Measurements from ENCODE around the gene SENP7.

Gene SENP7, protein sequence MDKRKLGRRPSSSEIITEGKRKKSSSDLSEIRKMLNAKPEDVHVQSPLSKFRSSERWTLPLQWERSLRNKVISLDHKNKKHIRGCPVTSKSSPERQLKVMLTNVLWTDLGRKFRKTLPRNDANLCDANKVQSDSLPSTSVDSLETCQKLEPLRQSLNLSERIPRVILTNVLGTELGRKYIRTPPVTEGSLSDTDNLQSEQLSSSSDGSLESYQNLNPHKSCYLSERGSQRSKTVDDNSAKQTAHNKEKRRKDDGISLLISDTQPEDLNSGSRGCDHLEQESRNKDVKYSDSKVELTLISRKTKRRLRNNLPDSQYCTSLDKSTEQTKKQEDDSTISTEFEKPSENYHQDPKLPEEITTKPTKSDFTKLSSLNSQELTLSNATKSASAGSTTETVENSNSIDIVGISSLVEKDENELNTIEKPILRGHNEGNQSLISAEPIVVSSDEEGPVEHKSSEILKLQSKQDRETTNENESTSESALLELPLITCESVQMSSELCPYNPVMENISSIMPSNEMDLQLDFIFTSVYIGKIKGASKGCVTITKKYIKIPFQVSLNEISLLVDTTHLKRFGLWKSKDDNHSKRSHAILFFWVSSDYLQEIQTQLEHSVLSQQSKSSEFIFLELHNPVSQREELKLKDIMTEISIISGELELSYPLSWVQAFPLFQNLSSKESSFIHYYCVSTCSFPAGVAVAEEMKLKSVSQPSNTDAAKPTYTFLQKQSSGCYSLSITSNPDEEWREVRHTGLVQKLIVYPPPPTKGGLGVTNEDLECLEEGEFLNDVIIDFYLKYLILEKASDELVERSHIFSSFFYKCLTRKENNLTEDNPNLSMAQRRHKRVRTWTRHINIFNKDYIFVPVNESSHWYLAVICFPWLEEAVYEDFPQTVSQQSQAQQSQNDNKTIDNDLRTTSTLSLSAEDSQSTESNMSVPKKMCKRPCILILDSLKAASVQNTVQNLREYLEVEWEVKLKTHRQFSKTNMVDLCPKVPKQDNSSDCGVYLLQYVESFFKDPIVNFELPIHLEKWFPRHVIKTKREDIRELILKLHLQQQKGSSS

DNA sequence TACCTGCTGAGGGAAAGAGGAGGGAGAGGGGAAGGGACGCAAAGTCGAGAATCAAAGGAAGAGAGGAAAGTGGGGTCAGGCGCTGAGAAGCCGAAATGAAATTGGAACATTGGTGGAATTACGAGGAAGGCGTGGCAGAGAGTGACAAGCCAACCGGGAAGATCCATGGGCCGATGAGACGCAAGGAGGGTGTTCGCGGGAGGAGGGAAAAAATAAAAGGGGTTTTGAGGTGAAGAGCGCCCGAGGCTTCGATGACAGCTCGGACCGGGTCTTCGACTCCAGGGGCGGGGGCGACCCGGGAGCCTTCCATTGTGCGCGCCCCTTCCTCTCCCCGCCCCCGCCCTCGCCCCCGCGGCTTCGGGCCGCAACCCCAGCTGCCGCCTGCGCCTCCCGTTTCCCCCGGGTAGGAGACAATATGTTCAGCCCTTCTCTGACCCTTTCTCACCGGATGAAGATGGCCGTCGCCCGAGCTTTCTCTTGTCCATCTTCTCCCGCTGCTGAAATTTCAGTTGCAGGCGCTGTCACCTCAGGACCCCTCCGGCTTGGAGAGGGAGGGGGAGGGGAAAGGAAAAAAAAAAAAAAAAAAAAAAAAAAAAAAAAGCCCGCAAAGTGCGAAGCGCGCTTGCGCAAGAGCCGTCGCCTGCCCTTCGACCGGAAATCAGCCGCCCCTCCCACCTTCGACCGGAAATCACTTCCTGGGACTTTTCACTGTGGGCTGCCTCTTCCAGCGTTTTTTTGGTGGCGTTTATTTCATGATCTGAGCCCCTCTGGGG lies at the start of gene SENP7:
SENP7 (minus strand) TSS at position 567 of the 773 bp plus-strand sequence; CDS start at position 485, 82 bp downstream.
- ATAC-seq: peak; percentile 90
- TF ChIP-seq, protein P1, sequence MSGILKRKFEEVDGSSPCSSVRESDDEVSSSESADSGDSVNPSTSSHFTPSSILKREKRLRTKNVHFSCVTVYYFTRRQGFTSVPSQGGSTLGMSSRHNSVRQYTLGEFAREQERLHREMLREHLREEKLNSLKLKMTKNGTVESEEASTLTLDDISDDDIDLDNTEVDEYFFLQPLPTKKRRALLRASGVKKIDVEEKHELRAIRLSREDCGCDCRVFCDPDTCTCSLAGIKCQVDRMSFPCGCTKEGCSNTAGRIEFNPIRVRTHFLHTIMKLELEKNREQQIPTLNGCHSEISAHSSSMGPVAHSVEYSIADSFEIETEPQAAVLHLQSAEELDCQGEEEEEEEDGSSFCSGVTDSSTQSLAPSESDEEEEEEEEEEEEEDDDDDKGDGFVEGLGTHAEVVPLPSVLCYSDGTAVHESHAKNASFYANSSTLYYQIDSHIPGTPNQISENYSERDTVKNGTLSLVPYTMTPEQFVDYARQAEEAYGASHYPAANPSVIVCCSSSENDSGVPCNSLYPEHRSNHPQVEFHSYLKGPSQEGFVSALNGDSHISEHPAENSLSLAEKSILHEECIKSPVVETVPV (CRISPR knock-in tag; IDR thresholded peaks at IDR 0.05): no peak
- TF ChIP-seq RARB (CRISPR knock-in tag; IDR thresholded peaks at IDR 0.05) (no peak), ZFP30 (CRISPR knock-in tag; IDR thresholded peaks at IDR 0.05) (no peak), ISL1 (CRISPR knock-in tag; IDR thresholded peaks at IDR 0.05) (no peak), ZFP3 (CRISPR knock-in tag; IDR thresholded peaks at IDR 0.05) (no peak), ESRRG (CRISPR knock-in tag; IDR thresholded peaks at IDR 0.05) (no peak), GLIS3 (CRISPR knock-in tag; IDR thresholded peaks at IDR 0.05) (no peak), CSDC2 (CRISPR knock-in tag; IDR thresholded peaks at IDR 0.05) (no peak), ZNF8 (CRISPR knock-in tag; IDR thresholded peaks at IDR 0.05) (no peak), BACH2 (CRISPR knock-in tag; IDR thresholded peaks at IDR 0.05; ENCODE audit: borderline replicate concordance) (no peak), TOX (CRISPR knock-in tag; IDR thresholded peaks at IDR 0.05; ENCODE audit: borderline replicate concordance) (no peak)
- TF ChIP-seq, protein P2, sequence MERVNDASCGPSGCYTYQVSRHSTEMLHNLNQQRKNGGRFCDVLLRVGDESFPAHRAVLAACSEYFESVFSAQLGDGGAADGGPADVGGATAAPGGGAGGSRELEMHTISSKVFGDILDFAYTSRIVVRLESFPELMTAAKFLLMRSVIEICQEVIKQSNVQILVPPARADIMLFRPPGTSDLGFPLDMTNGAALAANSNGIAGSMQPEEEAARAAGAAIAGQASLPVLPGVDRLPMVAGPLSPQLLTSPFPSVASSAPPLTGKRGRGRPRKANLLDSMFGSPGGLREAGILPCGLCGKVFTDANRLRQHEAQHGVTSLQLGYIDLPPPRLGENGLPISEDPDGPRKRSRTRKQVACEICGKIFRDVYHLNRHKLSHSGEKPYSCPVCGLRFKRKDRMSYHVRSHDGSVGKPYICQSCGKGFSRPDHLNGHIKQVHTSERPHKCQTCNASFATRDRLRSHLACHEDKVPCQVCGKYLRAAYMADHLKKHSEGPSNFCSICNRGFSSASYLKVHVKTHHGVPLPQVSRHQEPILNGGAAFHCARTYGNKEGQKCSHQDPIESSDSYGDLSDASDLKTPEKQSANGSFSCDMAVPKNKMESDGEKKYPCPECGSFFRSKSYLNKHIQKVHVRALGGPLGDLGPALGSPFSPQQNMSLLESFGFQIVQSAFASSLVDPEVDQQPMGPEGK (CRISPR knock-in tag; IDR thresholded peaks at IDR 0.05; ENCODE audit: borderline replicate concordance): no peak
- TF ChIP-seq, protein P3, sequence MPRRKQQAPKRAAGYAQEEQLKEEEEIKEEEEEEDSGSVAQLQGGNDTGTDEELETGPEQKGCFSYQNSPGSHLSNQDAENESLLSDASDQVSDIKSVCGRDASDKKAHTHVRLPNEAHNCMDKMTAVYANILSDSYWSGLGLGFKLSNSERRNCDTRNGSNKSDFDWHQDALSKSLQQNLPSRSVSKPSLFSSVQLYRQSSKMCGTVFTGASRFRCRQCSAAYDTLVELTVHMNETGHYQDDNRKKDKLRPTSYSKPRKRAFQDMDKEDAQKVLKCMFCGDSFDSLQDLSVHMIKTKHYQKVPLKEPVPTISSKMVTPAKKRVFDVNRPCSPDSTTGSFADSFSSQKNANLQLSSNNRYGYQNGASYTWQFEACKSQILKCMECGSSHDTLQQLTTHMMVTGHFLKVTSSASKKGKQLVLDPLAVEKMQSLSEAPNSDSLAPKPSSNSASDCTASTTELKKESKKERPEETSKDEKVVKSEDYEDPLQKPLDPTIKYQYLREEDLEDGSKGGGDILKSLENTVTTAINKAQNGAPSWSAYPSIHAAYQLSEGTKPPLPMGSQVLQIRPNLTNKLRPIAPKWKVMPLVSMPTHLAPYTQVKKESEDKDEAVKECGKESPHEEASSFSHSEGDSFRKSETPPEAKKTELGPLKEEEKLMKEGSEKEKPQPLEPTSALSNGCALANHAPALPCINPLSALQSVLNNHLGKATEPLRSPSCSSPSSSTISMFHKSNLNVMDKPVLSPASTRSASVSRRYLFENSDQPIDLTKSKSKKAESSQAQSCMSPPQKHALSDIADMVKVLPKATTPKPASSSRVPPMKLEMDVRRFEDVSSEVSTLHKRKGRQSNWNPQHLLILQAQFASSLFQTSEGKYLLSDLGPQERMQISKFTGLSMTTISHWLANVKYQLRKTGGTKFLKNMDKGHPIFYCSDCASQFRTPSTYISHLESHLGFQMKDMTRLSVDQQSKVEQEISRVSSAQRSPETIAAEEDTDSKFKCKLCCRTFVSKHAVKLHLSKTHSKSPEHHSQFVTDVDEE (CRISPR knock-in tag; IDR thresholded peaks at IDR 0.05): no peak
- TF ChIP-seq, protein P4, sequence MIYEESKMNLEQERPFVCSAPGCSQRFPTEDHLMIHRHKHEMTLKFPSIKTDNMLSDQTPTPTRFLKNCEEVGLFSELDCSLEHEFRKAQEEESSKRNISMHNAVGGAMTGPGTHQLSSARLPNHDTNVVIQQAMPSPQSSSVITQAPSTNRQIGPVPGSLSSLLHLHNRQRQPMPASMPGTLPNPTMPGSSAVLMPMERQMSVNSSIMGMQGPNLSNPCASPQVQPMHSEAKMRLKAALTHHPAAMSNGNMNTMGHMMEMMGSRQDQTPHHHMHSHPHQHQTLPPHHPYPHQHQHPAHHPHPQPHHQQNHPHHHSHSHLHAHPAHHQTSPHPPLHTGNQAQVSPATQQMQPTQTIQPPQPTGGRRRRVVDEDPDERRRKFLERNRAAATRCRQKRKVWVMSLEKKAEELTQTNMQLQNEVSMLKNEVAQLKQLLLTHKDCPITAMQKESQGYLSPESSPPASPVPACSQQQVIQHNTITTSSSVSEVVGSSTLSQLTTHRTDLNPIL (CRISPR knock-in tag; IDR thresholded peaks at IDR 0.05; ENCODE audit: low read depth): no peak
- TF ChIP-seq, protein P5, sequence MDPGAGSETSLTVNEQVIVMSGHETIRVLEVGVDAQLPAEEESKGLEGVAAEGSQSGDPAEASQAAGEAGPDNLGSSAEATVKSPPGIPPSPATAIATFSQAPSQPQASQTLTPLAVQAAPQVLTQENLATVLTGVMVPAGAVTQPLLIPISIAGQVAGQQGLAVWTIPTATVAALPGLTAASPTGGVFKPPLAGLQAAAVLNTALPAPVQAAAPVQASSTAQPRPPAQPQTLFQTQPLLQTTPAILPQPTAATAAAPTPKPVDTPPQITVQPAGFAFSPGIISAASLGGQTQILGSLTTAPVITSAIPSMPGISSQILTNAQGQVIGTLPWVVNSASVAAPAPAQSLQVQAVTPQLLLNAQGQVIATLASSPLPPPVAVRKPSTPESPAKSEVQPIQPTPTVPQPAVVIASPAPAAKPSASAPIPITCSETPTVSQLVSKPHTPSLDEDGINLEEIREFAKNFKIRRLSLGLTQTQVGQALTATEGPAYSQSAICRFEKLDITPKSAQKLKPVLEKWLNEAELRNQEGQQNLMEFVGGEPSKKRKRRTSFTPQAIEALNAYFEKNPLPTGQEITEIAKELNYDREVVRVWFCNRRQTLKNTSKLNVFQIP (CRISPR knock-in tag; IDR thresholded peaks at IDR 0.05; ENCODE audit: borderline replicate concordance, low read depth): no peak

DNA sequence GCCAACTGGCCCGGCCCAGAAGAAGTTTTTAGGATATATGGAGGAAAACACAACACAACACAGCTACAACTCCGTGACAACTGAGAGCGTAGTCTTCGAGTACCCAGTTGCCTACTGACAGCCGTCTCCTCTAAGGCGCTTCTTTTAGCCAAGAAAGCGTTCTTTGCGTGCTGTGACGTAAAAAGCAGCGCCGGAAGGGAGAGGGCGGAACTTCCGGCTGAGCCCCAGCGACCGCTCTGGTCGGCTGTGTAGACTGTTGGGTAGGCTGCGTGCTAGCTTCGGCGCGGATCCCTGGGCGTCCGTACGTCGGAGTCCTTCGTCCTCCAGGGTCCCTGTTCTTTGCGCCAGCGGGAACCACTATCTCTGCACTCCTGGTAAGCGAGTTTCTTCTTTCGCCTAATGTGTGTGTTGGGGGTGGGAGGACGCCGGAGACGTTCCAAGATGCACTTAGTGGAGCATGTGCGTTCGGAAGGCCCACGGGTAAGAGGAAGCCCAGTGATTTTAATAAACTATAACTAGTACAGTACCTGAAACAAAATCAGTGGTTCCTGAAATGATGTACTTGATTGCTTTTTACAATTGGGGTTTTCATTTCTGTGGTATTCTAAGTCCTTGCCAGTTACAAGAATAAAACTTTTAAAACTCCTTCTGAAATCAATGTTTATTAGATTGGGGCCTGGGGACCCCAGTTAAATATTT lies 48.8 kb upstream of the SENP7 start, which contains the start of gene TRMT10C:
TRMT10C (plus strand) TSS at position 239 of the 699 bp plus-strand sequence. CDS start 2,914 bp downstream, outside the sequence.
- TF ChIP-seq, protein P3 (CRISPR knock-in tag; IDR thresholded peaks at IDR 0.05): peak; percentile 11; the same call in 1 of the 2 replicates
- no peak for TF ChIP-seq GLIS3 (CRISPR knock-in tag; IDR thresholded peaks at IDR 0.05)
- ATAC-seq: peak; percentile 99

Measured in SK-N-SH treated with all-trans-retinoic acid at 6 μM for 48 hours (cell line).